Anterior cingulate cortex (tissue), 58 donors: ENCODE data around the gene SLC2A8.
A peak's percentile ranks its signal among the peaks of the same experiment; 100 is the strongest.

ENCODE experiments used
- DNase-seq, 58 donors: peaks; one replicate each; lab custom pipeline; 2025; lab: John Stamatoyannopoulos, UW

SLC2A8 gene

GRCh38 chr9:127370672-127371648, 26.0 kb upstream of the SLC2A8 start:
- no peak for DNase-seq

- no peak for DNase-seq
Observed at GRCh38 chr9:127380479-127380878, 16.5 kb upstream of the SLC2A8 start.

DNA sequence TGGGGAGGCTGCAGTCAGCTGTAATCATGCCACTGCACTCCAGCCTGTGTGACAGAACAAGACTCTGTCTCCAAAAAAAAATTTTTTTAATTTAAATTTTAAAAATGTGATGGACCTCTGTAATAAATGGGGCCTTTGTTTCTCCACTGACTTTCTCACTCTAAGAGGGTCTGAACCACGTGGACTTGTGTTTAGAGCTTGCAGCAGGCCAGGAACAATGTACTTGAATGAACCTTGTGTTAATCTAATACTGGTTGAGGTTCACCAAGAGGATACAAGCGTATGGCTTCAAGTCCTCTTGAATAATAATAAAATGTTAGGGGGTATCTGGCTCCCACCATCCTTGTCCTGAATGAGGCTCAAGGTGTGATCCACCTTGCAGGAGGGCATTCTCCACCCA, 14.4 kb upstream of the SLC2A8 start:
- no peak for DNase-seq

GRCh38 chr9:127384016-127384730, 12.8 kb upstream of the SLC2A8 start:
- no peak for DNase-seq

GRCh38 chr9:127384901-127385300, 12.1 kb upstream of the SLC2A8 start:
- DNase-seq = no peak

DNA sequence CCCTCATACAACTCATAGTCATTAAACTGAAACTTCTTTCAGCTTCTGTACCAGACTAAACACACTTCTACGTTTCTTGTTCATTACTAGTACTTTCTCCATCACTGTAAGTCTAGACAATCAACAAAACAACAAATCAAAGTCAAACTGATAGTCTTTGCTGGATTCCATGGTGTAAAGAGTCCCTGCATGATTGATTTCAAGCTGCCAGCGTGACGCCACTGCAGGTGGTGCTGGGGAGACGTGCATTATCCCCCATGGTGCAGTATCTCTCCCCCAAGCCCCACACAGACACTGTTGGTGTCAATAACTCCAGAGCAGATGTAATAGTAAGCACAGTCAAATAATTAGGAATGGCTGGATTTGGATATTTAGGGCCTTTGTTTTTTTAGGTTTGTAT, 10.7 kb upstream of the SLC2A8 start:
- no peak for DNase-seq

GRCh38 chr9:127386981-127387380, 10.0 kb upstream of the SLC2A8 start:
- DNase-seq = no peak

- peak in 5 of 58 donors; percentile 12 to 33 (median 20) for DNase-seq
Observed at GRCh38 chr9:127388037-127388855, 8.7 kb upstream of the SLC2A8 start.

- DNase-seq = no peak
Observed at GRCh38 chr9:127388856-127389238, 8.1 kb upstream of the SLC2A8 start.

DNA sequence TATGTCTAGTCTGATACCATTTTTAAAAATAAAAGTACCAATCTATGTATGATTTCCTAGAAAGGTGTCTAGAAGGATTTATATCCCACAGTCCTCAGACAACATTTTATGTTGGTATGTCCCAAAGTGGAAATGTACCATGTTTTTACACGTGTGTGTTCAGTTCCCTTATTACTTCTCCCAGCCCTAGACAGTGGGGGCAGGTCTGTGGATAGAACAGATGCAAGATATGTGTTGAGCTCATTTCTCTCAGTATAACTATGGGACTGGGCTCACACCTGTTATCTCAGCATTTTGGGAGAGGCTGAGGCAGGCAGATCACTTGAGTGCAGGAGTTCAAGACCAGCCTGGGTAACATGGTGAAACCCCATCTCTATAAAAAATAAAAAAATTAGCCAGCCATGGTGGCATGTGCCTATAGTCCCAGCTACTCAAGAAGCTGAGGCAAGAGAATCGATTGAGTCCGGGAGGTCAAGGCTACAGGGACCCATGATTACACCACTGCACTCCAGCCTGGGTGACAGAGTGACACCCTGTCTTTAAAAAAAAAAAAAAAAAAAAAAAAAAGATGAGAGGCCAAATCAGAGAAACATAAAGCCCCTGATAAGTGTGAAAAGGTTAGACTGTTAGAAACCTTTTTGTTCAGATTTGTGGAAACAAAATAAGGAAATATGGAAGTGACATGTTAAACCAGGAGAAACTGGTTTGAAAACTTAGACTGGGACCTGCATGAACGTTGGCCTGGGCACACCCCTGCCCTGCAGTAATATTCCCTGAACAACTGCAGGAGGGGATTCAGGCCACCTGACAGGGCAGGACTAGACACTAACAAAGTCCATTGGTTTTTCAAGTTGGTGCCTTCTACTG, 7.4 kb upstream of the SLC2A8 start:
- no peak for DNase-seq

DNA sequence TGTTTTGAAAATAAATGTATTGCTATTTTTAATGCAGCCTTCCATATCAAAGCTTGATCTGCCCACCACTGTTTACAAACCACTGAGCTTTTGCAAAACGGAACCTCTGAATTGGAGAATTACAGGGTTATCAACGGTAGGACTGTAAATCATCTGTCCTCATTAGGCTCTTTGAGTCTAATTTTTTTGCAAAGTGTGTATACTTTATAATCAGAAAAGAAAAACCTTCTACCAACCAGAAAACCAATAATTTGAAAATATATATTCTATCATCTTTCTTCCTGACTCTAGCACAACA, 6.8 kb upstream of the SLC2A8 start:
- DNase-seq = no peak

- no peak for DNase-seq
Observed at GRCh38 chr9:127390563-127390962, 6.4 kb upstream of the SLC2A8 start.

- no peak for DNase-seq
Observed at GRCh38 chr9:127392166-127392565, 4.8 kb upstream of the SLC2A8 start.

GRCh38 chr9:127392976-127393375, 4.0 kb upstream of the SLC2A8 start:
- no peak for DNase-seq

DNA sequence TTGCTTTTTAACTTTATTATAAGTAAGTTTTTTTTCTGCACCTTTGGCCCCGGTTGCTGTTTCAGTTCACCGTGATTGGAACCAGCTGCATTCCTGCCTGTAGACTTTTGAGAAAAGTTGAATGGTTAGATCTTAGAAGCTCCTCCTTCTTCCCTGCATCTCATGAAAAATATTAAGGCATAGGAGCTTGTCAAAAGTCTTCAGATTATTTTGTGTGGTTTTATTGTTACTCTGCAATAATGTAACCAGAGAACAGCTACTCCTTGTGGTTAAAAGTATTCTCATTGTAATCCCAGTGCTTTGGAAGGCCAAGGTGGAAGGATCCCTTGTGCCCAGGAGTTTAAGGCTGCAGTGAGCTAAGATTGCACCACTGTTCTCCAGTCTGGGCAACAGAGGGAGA, 3.3 kb upstream of the SLC2A8 start:
- no peak for DNase-seq

DNA sequence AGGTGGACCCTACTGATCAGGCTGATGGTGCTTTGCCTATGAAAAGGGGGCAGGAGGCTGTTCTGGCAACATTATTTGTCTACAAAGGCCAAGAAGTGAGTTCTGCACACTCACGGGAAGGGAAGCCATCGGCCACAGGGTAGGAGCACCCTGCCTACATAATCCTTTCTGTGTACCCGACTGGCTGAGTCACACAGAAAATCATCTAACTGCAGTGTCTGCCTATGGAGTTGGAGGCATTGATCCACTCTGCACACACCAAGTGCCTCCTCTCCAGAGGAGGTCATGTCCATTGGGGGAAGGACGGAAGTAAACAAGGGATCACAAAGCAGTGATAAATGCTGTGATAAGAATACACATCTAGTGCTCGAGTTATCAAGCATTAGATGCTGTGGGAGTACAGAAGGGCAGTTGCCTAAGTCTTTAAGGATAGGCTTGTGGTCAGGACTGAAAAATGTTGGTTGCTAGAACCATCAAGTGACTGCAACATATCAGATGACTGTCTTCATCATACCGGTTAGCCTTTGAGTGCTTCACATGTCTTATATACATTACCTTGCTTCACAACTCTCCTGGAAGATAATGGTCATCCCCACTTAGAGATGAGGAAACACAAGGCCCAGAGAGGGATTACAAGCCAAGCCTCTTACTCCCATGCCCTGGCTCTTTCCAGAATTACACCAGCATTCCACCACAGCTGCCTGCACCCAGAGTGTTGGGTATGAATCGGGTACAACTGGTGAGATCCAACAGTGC, 1.3 kb upstream of the SLC2A8 start:
- no peak for DNase-seq

DNA sequence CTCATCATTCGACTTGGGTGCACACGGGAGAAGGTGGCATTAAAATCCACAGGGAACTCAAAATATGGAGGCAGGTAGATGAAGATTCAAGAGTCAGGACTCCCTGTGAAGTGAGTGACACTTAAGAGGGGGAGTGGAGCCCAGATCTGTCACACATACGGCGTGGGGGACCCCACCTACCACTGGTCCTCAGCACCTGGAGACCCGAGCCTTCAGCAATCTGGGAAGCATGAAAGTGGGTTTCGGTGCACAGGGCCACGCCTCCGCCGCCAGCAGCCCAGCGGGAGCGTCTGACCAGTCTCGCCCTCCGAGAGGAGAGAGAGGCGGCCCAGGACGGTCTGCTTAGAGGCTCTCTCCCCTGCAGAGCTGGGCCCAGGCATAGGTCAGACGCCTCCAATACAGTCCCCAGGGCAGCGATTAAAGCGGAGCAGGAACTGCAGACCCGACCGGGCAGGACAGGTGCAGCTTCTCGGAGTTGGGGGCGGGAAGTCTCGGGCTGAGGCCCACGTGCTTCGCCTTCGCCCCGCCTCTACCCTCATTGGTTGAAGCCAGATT, 639 bp upstream of the SLC2A8 start:
- DNase-seq = no peak

GRCh38 chr9:127397646-127398274, 791 bp downstream of the SLC2A8 start:
- DNase-seq = peak in 16 of 58 donors; percentile 9 to 65 (median 29)

DNA sequence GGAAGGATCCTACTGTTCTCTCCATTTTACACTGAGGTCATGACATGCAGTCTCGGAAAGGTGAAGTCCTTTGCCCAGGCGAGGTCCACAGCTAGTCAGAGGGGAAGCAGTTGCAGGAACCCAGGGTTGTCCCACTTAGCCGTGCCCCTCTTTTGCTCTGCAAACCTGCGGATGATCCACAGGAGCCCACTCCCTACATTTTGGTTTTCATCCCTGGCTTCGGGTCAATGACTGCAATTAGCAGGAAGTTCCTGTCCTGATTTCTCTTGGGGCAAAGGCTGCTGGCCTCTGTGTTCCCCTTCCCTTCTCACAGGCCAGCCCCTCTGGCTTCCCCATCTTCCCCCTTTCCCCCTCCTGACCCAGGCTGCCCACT, 1.3 kb downstream of the SLC2A8 start:
- DNase-seq = no peak
